ENCODE results near the gene MYH11.

DNA sequence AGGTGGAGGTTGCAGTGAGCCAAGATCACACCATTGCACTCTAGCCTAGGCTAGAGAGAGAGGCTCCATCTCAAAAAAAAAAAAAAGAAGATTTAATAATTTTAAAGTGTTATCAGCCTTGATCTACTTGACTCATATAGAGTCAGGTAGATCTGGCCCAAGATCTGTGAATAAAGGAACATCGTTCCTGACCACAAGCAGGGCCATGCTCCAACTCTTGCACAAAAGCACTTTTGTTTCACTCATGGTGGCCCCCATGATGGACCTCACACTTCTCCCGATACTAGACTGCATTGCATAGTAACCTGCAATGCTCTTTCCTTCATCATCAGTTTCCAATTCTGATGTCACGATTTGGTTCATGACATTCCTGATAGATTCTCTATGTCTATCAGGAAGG is 5.2 kb upstream of the MYH11 start:
- TF ChIP-seq, protein P1, sequence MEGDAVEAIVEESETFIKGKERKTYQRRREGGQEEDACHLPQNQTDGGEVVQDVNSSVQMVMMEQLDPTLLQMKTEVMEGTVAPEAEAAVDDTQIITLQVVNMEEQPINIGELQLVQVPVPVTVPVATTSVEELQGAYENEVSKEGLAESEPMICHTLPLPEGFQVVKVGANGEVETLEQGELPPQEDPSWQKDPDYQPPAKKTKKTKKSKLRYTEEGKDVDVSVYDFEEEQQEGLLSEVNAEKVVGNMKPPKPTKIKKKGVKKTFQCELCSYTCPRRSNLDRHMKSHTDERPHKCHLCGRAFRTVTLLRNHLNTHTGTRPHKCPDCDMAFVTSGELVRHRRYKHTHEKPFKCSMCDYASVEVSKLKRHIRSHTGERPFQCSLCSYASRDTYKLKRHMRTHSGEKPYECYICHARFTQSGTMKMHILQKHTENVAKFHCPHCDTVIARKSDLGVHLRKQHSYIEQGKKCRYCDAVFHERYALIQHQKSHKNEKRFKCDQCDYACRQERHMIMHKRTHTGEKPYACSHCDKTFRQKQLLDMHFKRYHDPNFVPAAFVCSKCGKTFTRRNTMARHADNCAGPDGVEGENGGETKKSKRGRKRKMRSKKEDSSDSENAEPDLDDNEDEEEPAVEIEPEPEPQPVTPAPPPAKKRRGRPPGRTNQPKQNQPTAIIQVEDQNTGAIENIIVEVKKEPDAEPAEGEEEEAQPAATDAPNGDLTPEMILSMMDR (IDR thresholded peaks at IDR 0.05; ENCODE audit: low read depth, low read length): no peak
- no peak for TF ChIP-seq EZH2phosphoT487 (IDR thresholded peaks at IDR 0.05; ENCODE audit: low read depth)
